ENCODE results near the gene AKIRIN2. TPM values are rescaled to one million over a fixed set of nuclear protein-coding genes. Genes with fewer than 3 reads are reported as not detected.
"Not testable (repeated sequence)": the region's sequence is repeated elsewhere in the genome, so short reads cannot be mapped to it uniquely, and the experiment has no call there.

The AKIRIN2 gene
- total RNA-seq, 1 experiment from 2014 or later = 48.1 TPM

DNA sequence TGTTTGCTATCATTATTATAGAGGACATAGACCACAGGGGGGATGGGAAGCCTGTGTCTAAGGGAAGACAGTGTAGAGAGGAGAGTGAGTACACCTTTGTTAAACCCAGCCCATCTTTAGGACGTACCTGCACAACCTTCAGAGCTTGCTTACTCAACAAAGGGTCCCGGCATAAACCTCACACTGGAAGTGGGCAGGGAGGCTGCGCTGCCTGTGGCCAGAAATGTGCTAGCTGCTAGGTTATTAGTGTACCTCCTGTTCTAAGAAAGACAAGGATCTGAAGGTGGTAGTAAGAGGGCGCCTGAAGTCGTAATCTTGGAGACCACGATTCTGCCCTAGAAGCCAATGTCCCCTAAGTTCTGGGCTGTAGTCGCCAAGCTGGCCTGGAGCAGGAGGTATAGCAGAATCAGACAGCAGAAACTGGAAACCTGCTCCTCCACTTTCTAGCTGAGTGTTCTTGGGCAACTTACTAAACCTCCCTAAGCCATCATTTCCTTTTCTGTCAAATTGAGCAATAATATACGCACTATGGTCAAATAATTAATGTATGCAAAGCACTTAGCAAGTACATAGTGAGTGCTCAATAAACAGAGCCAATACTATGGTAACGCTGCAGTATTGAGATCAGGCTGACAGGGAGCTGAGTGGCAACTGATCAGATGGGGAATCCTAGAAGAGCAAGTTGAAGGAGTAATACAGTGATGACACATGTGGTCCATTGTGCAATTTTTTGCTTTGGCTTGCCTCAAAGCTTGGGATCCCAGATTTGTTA, 16.8 kb upstream of the AKIRIN2 start:
- intact Hi-C loops (cut with micrococcal nuclease) = no loop called here
- BruUV-seq (replicated peaks) = no TSS peak
- H3K27ac Mint-ChIP-seq (ENCODE audit: low read depth, unreplicated experiment) = no peak overlapping the region

DNA sequence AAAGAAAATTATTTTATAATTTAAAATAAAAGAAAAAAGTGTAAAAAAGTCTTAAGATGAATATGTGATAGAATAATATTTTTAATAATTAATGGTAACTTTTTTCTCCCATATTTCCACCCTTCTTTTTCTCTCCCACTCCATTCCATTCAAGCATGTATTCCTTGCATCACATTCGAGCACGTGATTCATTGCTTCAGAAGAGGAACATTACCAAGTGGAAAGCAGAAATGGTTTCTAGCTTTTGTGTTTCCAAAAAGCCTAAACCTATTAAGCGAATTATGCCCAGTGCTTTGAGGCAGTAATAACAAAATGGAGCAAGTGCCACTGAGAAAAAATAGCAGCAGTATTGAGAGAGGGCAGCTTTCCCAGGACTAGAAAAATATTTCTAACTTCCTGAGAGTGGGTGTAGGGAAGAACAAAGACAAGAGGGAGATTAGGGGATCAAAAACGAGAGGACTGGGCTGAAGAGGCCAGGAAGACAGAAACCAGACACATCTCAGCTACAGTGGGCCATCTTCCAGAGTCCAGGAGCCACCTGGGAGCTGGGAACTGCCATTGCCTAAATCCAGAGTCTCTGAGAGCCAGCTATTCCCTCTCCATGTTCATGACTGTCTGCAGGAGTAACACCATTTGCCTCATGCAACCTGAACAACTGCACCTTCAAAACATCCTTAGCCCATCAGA, 15.0 kb upstream of the AKIRIN2 start:
- Mint-ChIP-seq H3K4me3 (ENCODE audit: unreplicated experiment) (no peak overlapping the region), H3K27ac (ENCODE audit: low read depth, unreplicated experiment) (no peak overlapping the region), H3K9me3 (ENCODE audit: unreplicated experiment) (no peaks in the 10 kb centered on the region), H3K27me3 (ENCODE audit: insufficient read depth, unreplicated experiment) (no peaks in the 10 kb centered on the region), H3K36me3 (ENCODE audit: insufficient read depth, unreplicated experiment) (no peaks in the 10 kb centered on the region), H3K4me1 (ENCODE audit: insufficient read depth, unreplicated experiment) (peaks cover 12% of the 10 kb centered on the region)
- no peak for TF ChIP-seq CTCF (IDR thresholded peaks at IDR 0.05; ENCODE audit: unreplicated experiment)
- POLR2A ChIA-PET = interaction anchor here (0.6 to 3.7 kb wide), 3 partner anchors 15 to 1268 kb away, joined by 3 to 25 read pairs (median 3); partner anchors contain the start of gene AKIRIN2
- no peak for DNase-seq (ENCODE audit: unreplicated experiment)
- CTCF ChIA-PET = interaction anchor here (0.6 to 1.1 kb wide), 5 partner anchors 12 to 1100 kb away, joined by 3 to 6 read pairs (median 3); no protein-coding TSS in a partner anchor
- intact Hi-C loops (cut with micrococcal nuclease) = no loop called here
- BruUV-seq (replicated peaks) = no TSS peak

More for the DNA sequence above, 16.8 kb upstream of the AKIRIN2 start:
- no peak for TF ChIP-seq CTCF (IDR thresholded peaks at IDR 0.05; ENCODE audit: unreplicated experiment)
- H3K27me3 Mint-ChIP-seq (ENCODE audit: insufficient read depth, unreplicated experiment) = no peaks in the 10 kb centered on the region
- H3K9me3 Mint-ChIP-seq (ENCODE audit: unreplicated experiment) = no peaks in the 10 kb centered on the region
- CTCF ChIA-PET = interaction anchor here (0.6 to 1.0 kb wide), 5 partner anchors 18 to 120 kb away, joined by 3 to 7 read pairs (median 5); no protein-coding TSS in a partner anchor
- H3K36me3 Mint-ChIP-seq (ENCODE audit: insufficient read depth, unreplicated experiment) = no peaks in the 10 kb centered on the region
- peaks cover 22% of the 10 kb centered on the region for H3K4me1 Mint-ChIP-seq (ENCODE audit: insufficient read depth, unreplicated experiment)
- POLR2A ChIA-PET = interaction anchor here (0.7 to 3.7 kb wide), 6 partner anchors 8 to 19 kb away, joined by 3 to 25 read pairs (median 5); partner anchors contain the start of gene AKIRIN2
- no peak overlapping the region for H3K4me3 Mint-ChIP-seq (ENCODE audit: unreplicated experiment)
- DNase-seq (ENCODE audit: unreplicated experiment) = peak; percentile 65

DNA sequence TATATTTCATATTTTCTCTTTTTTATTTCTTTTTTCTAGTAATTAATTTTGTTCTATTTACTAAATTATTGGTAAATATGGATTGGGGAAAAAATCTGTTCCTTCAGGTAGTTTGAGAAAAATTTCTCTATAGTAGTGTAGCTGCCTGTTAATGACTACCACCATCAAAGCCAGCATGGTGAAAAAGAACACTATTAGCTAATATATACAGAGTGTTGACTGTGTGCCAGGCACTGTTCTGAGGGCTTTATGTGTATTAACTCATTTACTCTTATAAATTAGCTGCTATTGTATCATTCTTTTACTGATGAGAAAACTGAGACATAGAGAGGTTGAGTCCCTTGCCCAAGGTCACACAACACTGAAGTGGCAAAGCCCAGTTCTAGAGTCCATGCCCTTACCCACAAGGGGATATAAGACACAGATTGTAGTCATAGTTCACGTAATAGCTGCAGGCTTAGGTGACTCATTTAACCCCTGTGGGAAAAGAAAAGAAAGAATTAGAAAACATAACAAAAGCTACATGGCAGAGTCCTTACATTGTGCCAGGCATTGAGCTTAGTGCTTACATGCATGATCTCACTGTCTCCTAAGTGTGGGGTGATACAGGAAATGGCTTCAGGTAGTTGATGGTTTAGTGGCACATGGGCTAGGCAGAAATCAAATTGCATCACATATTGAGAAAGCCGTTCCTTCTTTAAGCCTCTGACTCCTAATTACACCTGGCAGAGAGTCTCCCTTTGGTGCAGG, 12.2 kb upstream of the AKIRIN2 start:
- H3K27me3 Mint-ChIP-seq (ENCODE audit: insufficient read depth, unreplicated experiment) = no peaks in the 10 kb centered on the region
- peak overlapping the region; percentile 85 for H3K27ac Mint-ChIP-seq (ENCODE audit: low read depth, unreplicated experiment)
- intact Hi-C loops (cut with micrococcal nuclease) = no loop called here
- H3K4me3 Mint-ChIP-seq (ENCODE audit: unreplicated experiment) = no peak overlapping the region
- TF ChIP-seq CTCF (IDR thresholded peaks at IDR 0.05; ENCODE audit: unreplicated experiment) = no peak
- peak; percentile 96 for DNase-seq (ENCODE audit: unreplicated experiment)
- H3K36me3 Mint-ChIP-seq (ENCODE audit: insufficient read depth, unreplicated experiment) = no peaks in the 10 kb centered on the region
- BruUV-seq (replicated peaks) = no TSS peak
- CTCF ChIA-PET = interaction anchor here (0.7 to 1.6 kb wide), 6 partner anchors 8 to 778 kb away, joined by 3 to 4 read pairs (median 3); no protein-coding TSS in a partner anchor
- POLR2A ChIA-PET = interaction anchor here (0.6 to 3.4 kb wide), 14 partner anchors 8 to 218 kb away, joined by 3 to 36 read pairs (median 4); partner anchors contain the start of genes AKIRIN2, ORC3 and RARS2
- H3K4me1 Mint-ChIP-seq (ENCODE audit: insufficient read depth, unreplicated experiment) = peaks cover 12% of the 10 kb centered on the region
- H3K9me3 Mint-ChIP-seq (ENCODE audit: unreplicated experiment) = no peaks in the 10 kb centered on the region

GRCh38 chr6:87712713-87713112, 10.7 kb upstream of the AKIRIN2 start:
- POLR2A ChIA-PET = interaction anchor here (1.4 kb wide), 2 partner anchors 10 to 13 kb away, joined by 4 to 7 read pairs; partner anchors contain the start of gene AKIRIN2
- H3K36me3 Mint-ChIP-seq (ENCODE audit: insufficient read depth, unreplicated experiment); H3K27ac Mint-ChIP-seq (ENCODE audit: low read depth, unreplicated experiment); DNase-seq (ENCODE audit: unreplicated experiment); BruUV-seq (replicated peaks); intact Hi-C loops (cut with micrococcal nuclease); H3K9me3 Mint-ChIP-seq (ENCODE audit: unreplicated experiment); H3K27me3 Mint-ChIP-seq (ENCODE audit: insufficient read depth, unreplicated experiment); H3K4me3 Mint-ChIP-seq (ENCODE audit: unreplicated experiment): not testable (repeated sequence)
- peaks cover 12% of the 10 kb centered on the region for H3K4me1 Mint-ChIP-seq (ENCODE audit: insufficient read depth, unreplicated experiment)
- CTCF ChIA-PET = interaction anchor here (0.5 to 0.7 kb wide), 3 partner anchors 459 to 647 kb away, joined by 3 read pairs; no protein-coding TSS in a partner anchor

Data from MCF 10A (cell line).